ENCODE data around the gene MAGI2.

GRCh38 chr7:79091661-79092060 lies 361.8 kb downstream of the MAGI2 start:
- no peak for TF ChIP-seq CTCF (conservative IDR thresholded peaks at IDR 0.05; ENCODE audit: low read length)
- no peak for TF ChIP-seq EZH2phosphoT487 (IDR thresholded peaks at IDR 0.05; ENCODE audit: borderline replicate concordance)

Data from Loucy (cell line).